ENCODE measurements around the gene LRRTM3. TPM values are rescaled to one million over a fixed set of nuclear protein-coding genes. Genes with fewer than 3 reads are reported as not detected.

Gene LRRTM3
- total RNA-seq (2014; rRNA removed; shearing (Covaris generic)), result not detected in 2 replicates

DNA sequence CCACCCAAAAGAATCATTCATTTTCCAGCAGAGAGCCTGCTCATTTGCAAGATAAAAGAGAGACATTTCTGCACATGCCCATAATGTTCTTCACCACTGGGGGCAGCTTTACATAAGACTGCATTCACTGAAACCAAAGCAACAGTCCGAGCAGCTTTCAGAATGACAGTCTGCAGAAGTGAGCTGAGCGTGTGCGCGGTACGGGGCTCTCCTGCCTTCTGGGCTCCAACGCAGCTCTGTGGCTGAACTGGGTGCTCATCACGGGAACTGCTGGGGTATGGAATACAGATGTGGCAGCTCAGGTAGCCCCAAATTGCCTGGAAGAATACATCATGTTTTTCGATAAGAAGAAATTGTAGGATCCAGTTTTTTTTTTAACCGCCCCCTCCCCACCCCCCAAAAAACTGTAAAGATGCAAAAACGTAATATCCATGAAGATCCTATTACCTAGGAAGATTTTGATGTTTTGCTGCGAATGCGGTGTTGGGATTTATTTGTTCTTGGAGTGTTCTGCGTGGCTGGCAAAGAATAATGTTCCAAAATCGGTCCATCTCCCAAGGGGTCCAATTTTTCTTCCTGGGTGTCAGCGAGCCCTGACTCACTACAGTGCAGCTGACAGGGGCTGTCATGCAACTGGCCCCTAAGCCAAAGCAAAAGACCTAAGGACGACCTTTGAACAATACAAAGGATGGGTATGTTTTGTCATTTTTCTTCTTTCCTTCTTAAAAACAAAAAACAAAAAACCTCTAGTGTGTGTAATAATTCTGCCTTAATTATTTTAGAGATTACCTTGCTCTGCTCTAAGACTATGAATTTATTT lies at the start of gene LRRTM3:
Gene LRRTM3 (plus strand): TSS at position 141 of the 820 bp plus-strand sequence.
- DNase-seq (ENCODE audit: low read depth), result peak; percentile 58

DNA sequence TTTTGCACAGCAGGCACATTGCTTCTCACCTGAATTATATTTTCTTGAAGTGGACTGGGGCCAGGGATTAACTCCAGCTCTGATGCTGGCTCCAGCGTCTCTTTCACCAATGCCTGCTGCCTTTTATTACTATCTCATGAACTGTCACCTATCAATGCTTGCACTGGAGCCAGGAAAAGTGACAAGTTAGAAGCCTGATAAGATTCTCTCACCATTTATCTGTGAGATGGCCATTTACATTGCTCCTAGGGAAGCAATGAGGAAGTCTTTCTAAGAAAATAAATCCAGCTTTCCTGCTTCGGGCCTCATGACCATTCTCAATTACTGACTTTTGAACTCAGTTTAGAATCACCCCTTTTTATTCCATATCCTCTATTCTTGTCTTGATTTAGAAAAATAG lies 48.5 kb upstream of the LRRTM3 start:
- no peak for DNase-seq (ENCODE audit: low read depth)

DNA sequence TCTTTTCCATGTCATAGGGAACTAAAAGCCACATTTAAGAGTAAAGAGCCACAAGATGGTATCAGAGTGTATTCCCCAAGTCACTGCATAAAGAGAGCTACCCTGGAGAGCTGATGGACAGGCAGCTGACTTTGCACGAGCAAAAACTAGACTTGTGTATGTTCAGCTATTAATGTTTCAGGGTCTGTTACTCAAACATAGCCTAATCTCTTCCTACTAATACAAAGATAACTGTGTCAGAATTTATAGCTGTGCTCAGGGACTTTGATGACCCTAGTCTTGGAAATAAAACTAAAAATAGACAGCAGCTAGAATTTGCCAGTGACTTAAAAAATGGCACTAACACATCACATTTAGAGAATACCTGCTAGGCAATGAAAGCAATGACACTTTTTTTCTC lies 45.5 kb upstream of the LRRTM3 start:
- DNase-seq (ENCODE audit: low read depth), result no peak

- no peak for DNase-seq (ENCODE audit: low read depth)
Observed at GRCh38 chr10:66880826-66881225, 45.0 kb upstream of the LRRTM3 start.

- no peak for DNase-seq (ENCODE audit: low read depth)
Observed at GRCh38 chr10:66881814-66882213, 44.0 kb upstream of the LRRTM3 start.

DNA sequence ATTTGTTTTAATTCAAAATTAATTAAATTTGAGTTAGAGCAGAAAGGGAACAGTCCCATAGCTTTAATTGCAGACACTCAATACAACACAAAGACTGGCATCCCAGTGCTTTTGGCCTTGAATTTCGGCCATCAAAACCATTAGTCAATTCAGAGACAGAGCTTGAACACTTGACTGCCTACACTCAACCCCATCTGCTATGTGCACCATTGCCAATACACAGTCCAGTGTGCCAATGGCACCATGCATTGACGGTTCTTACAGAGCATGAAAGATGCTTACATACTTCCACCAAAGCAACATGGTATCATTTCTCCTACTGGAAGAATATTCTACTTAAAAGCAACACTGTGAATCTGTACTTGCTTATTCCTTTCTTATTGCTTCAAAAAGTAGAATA lies 43.6 kb upstream of the LRRTM3 start:
- no peak for DNase-seq (ENCODE audit: low read depth)

DNA sequence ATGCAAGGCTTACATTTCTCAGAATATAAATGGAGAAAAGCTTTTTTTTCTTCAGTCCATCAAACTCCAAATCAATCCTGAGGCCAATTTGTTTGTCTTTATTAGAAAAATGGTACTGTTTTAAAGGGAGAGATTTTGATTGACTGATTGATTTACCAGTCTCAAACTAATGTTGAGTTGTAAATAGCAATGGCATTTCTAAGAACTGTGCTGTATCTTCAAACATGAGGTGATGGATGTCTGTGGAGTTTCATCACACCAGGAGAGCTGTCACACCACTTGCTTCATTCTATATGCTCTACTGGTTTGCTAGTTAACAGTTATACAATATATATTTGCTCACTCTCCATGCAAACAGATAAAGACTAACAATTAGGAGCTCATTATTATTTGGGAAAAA lies 39.0 kb upstream of the LRRTM3 start:
- DNase-seq (ENCODE audit: low read depth), result no peak

DNA sequence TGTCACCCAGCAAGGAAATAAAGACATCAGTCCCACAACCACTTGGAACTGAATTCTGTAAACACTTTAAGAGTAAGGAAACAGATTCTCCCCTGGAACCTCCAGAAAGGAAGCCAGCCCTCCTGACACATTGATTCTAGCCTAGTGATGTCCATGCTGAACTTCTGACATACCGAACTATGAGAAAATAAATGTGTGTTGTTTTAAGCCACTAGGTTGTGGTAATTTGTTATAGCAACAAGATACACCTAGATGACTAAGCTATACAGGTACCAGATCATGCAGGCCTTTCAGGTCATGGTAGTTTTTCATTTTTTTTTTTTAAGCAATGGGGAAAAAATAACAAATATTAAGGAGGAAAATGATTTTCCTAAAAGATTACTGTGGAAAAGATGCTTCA lies 37.6 kb upstream of the LRRTM3 start:
- no peak for DNase-seq (ENCODE audit: low read depth)

GRCh38 chr10:66892871-66893270 lies 33.0 kb upstream of the LRRTM3 start:
- no peak for DNase-seq (ENCODE audit: low read depth)

GRCh38 chr10:66910671-66911070 lies 15.2 kb upstream of the LRRTM3 start:
- no peak for DNase-seq (ENCODE audit: low read depth)

DNA sequence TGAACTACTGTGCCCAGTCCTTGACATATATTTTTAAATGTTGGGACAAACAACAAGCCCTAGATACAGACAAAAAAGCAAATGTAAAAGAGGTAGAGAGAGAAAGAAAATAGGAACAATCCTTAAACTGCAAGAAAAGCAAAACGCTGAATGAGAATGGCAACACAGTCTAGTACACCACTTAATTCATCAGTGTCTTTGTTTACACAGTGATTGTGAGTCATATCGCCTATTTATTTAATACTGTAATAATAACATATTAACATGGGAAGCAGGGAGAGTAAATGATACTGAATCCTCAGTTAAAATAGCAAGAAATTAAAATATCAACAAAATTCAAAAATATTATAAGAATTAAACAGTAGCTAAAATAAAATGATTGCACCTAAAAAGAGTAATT lies 9.8 kb upstream of the LRRTM3 start:
- no peak for DNase-seq (ENCODE audit: low read depth)

GRCh38 chr10:66917104-66917503 lies 8.7 kb upstream of the LRRTM3 start:
- DNase-seq (ENCODE audit: low read depth), result no peak

- no peak for DNase-seq (ENCODE audit: low read depth)
Observed at GRCh38 chr10:66919248-66919647, 6.6 kb upstream of the LRRTM3 start.

DNA sequence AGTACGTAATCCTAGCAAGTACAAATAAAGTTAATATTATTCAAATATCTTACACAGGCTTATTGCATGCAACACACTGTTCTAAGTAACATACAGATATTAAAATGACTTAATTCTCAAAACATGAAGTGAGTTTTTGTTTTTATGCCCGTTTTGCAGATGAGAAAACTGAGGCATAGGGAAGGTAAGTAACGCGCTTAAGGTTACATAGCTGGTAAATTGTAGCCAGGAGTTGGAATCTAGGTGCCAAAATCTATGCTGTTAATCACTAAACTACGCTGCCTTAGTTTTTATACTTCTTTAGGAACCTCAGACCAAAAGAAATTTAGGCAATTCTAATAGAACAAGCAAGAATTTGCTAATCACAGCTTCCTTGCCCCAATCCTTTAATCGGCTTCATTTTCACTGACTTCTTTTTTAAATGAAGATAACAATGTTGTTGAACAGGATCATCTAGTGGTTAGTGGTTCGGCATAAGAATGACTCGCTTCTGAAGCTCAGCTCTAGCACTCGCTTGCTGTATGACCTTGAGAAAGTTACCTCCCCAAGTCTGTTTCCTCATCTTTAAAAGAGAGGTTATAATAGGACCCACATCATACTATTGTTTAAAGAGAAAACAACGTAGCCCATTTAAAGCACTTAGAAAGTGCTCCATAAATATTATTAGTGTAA lies 1.0 kb upstream of the LRRTM3 start:
- no peak for DNase-seq (ENCODE audit: low read depth)

DNA sequence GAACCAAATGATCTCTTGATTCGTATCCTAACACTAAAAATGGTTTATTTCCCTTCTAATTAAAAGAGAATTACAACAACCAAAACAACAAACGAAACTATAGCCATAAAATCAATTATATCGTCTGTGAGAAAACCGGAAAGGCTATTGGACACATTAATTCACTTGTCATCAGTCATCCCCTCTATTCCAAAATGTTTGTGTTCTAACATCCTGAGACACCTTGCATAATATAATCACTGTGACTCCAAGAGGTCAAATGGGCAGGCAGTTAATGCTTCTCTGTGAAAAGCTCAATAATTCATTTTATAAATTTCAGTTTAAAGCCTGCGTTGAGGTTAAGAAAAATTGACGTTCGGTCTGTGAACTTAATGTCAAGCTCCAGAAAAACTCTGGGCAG lies 463 bp upstream of the LRRTM3 start:
- no peak for DNase-seq (ENCODE audit: low read depth)

GRCh38 chr10:66926841-66927240 lies 1.0 kb downstream of the LRRTM3 start:
- no peak for DNase-seq (ENCODE audit: low read depth)

GRCh38 chr10:66927251-66927935 lies 1.6 kb downstream of the LRRTM3 start:
- no peak for DNase-seq (ENCODE audit: low read depth)

- DNase-seq (ENCODE audit: low read depth), result no peak
Observed at GRCh38 chr10:66927971-66928770, 2.3 kb downstream of the LRRTM3 start.

- DNase-seq (ENCODE audit: low read depth), result no peak
Observed at GRCh38 chr10:66928776-66929175, 2.9 kb downstream of the LRRTM3 start.

DNA sequence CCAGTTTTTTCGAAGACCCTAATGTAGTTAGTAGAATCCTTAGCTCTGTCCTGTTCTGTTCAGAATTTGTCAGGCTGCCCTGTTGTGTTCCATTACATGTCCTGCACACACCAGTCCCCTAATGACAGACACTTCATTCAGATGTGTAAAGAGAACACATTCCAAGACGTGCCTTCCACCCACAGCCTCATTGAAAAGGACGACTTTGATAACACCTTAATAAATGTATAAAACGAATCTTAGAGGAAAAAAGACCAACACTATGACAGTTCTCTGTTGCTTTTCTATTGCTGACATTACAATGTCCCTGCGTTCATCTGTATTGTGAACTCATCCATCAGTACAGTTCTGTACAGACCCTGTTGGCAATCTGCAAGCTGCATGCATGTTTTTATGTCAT lies 3.5 kb downstream of the LRRTM3 start:
- no peak for DNase-seq (ENCODE audit: low read depth)

DNA sequence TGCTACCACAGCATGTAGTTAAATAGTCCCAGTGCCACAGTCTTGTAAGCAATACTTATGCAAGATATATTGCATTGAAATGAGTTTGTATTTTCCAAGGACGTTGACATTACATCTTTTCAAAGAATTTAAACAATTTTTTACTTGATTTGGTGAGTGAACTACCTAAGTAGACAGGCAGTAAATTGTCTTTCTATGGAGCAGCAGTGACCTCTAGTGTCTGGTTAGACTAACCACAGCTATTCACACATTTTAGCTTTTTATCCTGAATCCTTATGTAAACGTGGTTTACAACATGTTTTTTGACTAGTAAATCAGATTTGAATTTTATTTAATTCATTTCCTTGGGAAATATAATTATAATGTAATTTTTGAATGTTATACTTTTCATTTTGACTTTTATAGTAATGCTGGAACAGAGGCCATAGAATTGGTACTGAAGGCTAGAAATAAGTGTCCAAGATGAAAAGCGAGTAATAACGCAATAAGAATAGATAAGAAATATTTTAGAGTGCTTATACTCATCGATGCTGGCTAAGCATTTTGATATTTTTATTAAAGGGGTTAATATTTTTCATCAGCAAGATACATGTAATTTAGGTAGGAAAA lies 5.6 kb downstream of the LRRTM3 start:
- peak; percentile 39 for DNase-seq (ENCODE audit: low read depth)

GRCh38 chr10:66931949-66932343 lies 6.1 kb downstream of the LRRTM3 start:
- DNase-seq (ENCODE audit: low read depth), result no peak

All from RPMI7951 (cell line).